ENCODE measurements around the gene TRABD2B.

DNA sequence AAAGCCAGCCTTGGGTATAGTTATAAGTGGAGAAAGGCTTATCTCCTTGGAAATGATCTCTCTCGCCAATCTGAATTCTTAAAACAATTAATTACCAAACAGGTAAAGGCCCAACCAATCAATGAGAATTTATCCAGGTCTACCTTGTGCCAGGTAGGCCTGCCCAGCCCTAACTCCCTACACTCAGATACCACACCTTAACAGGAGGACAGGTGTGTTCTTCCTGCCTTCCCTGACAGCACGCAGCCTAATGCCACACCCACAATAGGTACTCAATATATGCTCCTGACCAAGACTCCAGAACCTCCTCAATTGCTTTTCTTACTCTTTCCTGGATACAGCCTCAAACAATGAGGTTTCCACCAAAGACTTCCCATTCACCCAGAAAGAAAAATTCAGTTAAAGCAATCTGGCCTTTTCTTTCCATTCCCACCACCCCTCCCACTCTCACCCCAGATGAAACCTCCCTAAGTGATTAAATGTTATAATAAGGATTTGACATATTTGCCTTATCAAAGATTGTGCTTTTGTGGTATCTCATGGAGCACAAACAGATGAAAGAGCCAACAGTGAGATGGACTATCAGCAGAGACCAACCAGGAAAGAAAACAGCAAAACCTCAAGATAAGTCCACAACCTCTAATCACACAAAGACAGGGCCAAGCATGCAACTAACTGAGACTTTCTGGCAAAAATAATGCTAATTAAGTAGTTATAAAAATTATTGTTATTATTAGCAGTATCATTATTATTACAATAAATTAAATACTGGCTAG lies 25.6 kb downstream of the TRABD2B start:
- no peak for TF ChIP-seq POLR2A (IDR thresholded peaks at IDR 0.05)
- TF ChIP-seq, protein P1, sequence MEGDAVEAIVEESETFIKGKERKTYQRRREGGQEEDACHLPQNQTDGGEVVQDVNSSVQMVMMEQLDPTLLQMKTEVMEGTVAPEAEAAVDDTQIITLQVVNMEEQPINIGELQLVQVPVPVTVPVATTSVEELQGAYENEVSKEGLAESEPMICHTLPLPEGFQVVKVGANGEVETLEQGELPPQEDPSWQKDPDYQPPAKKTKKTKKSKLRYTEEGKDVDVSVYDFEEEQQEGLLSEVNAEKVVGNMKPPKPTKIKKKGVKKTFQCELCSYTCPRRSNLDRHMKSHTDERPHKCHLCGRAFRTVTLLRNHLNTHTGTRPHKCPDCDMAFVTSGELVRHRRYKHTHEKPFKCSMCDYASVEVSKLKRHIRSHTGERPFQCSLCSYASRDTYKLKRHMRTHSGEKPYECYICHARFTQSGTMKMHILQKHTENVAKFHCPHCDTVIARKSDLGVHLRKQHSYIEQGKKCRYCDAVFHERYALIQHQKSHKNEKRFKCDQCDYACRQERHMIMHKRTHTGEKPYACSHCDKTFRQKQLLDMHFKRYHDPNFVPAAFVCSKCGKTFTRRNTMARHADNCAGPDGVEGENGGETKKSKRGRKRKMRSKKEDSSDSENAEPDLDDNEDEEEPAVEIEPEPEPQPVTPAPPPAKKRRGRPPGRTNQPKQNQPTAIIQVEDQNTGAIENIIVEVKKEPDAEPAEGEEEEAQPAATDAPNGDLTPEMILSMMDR (IDR thresholded peaks at IDR 0.05), result no peak
- TF ChIP-seq POLR2AphosphoS5 (IDR thresholded peaks at IDR 0.05), result no peak

Data from breast epithelium (tissue), 3 donors.